HG03139 (cell line): Measurements from ENCODE around the gene TBC1D1.

Experiments
- ATAC-seq: cut with Tn5 transposase; IDR thresholded peaks from one replicate; pipeline ENCODE4 v1.9.1; 2021; ENCODE audit not compliant: unreplicated experiment

The TBC1D1 gene

GRCh38 chr4:37989398-37990260, 98.7 kb downstream of the TBC1D1 start:
- ATAC-seq: no peak

DNA sequence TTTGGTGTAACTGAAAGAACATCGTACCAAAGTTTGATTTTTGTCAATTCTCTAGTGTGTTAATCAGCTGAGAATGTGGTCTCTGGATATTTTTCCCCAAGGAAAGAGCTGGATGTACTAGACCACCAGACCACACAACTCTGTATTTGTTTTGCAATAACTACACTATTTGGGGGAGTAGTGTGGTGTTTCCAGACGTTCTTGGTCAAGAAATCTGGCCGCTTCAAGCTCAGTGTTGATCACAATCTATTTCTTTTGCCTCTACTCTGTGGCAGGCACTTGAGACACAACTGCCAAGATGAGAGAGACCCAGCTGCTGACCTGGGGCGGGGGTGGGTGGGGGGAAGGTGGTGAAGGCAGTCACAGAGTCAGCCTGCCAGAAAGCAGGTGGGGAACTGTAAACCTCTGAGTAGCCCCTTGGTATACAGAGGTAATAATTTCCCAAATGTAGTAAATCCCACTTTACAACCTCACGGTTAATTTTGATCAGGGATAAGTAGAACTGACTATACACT, 99.9 kb downstream of the TBC1D1 start:
- no peak for ATAC-seq

DNA sequence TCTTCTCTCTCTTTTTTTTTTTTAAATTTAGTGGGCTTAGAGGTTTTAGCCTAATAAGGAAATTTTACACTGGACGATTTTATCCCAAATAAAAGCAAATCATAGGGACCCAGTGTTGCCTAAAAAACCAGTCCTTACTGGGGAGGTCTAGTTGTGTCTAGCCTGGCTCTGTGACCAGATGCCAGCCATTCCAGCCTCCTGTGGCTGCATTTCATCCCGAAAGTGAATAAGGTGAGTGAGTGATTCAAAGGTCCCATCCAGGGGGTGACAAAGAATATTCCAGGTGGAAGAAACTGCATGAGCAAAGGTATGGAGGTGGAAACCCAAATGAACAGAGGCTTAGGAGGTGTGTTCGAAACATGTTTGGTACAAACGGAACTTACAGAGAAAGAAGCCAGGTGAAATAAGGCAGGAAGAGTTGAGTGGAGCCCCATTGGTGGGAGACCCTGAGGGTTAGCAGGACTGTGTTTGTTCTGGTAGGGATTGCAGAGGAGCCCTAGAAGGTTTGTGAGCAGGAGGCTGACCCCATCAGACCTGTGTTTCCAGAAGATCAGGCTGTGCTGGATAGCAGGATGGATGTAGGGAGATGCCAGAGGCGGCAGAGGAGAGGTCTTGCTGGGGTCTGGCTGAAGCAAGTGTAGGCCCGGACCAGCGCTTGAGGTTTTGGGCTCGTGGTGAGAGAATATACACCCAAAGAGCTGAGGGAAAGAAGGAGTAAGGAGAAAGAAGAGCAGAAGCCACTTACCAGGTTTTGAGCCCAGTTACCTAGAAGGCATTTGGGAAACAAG, 100.9 kb downstream of the TBC1D1 start:
- no peak for ATAC-seq

- no peak for ATAC-seq
Observed at GRCh38 chr4:37993806-37994205, 102.9 kb downstream of the TBC1D1 start.

- ATAC-seq: no peak
Observed at GRCh38 chr4:37994569-37994968, 103.7 kb downstream of the TBC1D1 start.

DNA sequence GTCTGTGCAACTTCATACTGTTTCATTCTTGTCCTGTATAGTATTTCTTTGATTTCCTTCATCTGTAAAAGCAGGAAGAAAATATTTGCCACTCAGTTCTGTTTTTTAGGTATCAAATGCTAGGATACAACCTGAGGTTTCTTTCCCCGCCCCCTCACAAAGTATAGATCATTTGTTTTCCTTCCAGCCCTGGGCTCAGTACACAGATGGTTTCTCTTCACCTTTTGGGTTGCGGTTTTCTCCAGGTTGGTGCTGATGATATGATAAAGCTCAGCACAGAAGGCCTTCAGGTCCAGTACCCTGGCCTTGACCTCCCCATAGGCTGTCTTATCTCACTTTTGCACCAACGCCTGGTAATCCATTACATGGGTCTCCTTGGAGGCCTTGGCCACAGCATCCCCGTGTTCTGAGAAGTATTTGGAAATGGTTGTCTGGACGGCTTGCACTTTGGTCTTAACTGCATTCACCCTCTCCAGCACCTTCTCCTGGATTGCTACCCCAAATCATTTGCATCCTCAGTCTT, 104.5 kb downstream of the TBC1D1 start:
- ATAC-seq: no peak

- ATAC-seq: no peak
Observed at GRCh38 chr4:37995981-37996775, 105.3 kb downstream of the TBC1D1 start.

- no peak for ATAC-seq
Observed at GRCh38 chr4:37998226-37998625, 107.3 kb downstream of the TBC1D1 start.

GRCh38 chr4:37999000-37999716, 108.3 kb downstream of the TBC1D1 start:
- no peak for ATAC-seq

DNA sequence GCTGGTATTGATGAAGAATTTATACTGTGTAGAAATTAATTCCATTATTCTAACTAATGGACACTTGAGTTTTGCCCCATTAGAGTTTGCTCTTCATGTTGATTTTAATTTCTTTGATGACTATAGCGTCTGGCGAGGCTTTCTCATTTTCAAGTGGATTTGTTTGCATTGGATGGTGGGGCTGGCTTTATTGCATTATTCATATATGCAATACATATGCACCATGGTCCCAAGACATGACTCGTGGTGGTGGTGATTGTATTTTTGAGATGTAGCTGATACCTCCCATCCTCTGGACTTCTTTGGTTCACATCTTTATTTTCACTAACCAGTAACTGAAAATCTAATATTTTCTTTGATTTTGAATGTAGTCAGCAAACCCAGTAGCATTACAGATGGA, 109.1 kb downstream of the TBC1D1 start:
- ATAC-seq: no peak

DNA sequence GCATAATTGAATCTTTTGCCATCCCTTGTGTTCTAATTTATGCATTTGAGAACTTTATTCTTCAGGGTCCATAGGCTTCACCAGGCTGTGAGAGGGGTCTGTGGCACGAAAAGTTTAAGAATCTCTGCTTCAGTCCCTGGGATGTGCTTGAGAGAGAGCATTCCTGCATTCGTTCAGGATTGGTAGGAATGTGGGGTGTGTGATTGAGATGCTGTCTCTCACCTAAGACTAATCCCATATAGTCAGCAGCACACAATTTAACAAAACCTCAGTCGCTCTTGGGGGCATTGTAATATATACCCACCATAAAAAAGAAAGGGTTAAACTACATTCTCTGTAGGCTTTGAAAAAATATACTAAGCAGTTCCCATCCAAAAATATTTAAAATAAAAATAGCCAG, 111.0 kb downstream of the TBC1D1 start:
- no peak for ATAC-seq

- ATAC-seq: no peak
Observed at GRCh38 chr4:38002451-38003071, 111.7 kb downstream of the TBC1D1 start.

DNA sequence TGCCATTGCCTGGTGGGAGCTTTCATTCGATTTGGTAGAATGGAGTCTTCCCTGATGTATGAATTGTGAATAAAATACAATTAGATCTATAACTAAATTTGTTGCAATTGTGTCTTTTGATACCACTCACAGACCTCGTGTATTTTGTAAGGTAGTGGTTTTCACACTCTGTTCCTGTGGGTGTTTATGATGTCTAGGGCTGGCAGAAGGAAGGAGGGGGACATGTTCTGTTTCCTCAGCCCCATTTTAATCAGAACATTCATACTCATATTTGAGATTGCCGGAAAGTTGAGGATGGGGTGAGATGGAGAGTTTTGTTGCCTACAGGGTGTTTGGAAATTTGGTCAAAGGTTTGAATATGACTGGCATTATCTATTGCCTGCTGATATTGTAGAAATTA, 112.2 kb downstream of the TBC1D1 start:
- ATAC-seq: no peak

- ATAC-seq: no peak
Observed at GRCh38 chr4:38003628-38004027, 112.7 kb downstream of the TBC1D1 start.

DNA sequence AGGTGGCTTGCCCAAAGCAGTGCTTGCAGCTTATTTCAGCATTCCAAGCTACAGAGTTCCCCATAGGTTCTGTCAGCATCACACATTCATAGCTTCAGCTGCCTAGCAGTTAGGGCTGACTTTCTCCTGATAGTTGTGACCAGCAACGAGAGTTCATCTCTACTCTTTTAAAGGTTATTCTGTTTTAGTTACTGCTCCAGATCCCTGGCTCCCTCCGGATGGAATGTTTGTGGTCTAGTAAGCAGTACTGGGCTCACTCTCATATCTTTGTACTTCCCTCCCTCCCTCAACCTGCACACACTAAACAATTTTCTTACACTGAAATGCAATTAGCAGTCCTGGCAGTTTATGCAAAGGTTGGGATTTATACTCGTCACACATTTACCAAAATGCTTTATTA, 113.2 kb downstream of the TBC1D1 start:
- ATAC-seq: no peak

GRCh38 chr4:38004887-38005286, 114.0 kb downstream of the TBC1D1 start:
- ATAC-seq: no peak

DNA sequence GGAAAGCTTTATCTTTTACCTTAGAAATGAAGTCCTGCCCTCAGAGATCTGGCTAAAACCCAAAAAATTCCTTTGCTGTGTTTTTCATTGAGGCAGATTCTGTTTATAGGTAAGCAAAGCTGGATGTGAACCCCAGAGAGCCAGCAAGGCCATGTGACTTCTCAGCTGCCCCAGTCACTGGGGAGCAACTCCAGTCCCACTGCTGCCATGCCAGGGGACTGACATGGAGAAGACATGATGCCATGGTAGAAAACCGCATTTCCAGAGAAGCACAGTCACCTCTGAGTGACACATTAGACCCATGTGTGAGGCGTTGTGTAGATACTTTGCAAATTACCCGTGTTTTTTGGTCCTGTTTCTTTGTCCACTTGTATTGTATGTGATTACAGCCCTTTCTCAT, 114.8 kb downstream of the TBC1D1 start:
- no peak for ATAC-seq

- no peak for ATAC-seq
Observed at GRCh38 chr4:38007645-38008044, 116.8 kb downstream of the TBC1D1 start.

DNA sequence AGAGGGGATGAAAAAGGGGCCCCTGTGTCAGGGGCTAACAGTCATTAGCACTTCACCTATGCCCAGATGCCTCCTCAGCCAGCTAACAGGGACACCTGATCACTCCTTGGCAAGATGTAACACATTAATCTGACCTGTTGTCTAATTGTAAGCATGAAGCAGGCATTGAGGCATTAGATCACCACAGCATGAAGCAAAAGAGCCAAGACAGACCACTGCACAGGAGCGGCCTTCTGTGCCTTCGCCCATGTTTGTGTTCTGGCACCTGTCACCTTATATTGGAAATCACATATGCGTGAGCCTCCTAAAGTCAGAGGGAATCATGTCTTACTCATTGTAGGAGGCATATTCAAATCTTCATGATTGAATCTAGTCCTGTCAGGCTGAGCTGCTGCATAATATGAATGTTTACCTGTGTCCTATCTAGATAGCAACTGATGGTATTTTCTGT, 117.7 kb downstream of the TBC1D1 start:
- no peak for ATAC-seq

- ATAC-seq: no peak
Observed at GRCh38 chr4:38009421-38009820, 118.5 kb downstream of the TBC1D1 start.
